Activated CD8-positive, alpha-beta memory T cell treated with anti-CD3 and anti-CD28 coated beads, Interleukin-2, amount 50 U/mL, for 1 hour (primary cell): ENCODE data around the gene SAFB.

ENCODE experiments used
- DNase-seq: peaks from one replicate; pipeline ENCODE4 v3.0.0-alpha.2; 2020; ENCODE audit errors: extremely low read depth

SAFB gene

GRCh38 chr19:5666921-5667610 is 44.2 kb downstream of the SAFB start:
- DNase-seq, result no peak

GRCh38 chr19:5667751-5668271 is 44.9 kb downstream of the SAFB start:
- DNase-seq, result no peak

GRCh38 chr19:5669212-5669611 is 46.3 kb downstream of the SAFB start:
- DNase-seq, result no peak

- DNase-seq, result no peak
Measured at GRCh38 chr19:5671600-5671999, 48.7 kb downstream of the SAFB start.

GRCh38 chr19:5672708-5673459 is 50.0 kb downstream of the SAFB start:
- no peak for DNase-seq

GRCh38 chr19:5673752-5674151 is 50.9 kb downstream of the SAFB start:
- no peak for DNase-seq

- DNase-seq, result no peak
Measured at GRCh38 chr19:5674714-5675113, 51.8 kb downstream of the SAFB start.

- no peak for DNase-seq
Measured at GRCh38 chr19:5676105-5676771, 53.4 kb downstream of the SAFB start.

GRCh38 chr19:5676772-5677105 is 53.9 kb downstream of the SAFB start:
- no peak for DNase-seq

- DNase-seq, result no peak
Measured at GRCh38 chr19:5677136-5677535, 54.3 kb downstream of the SAFB start.

- no peak for DNase-seq
Measured at GRCh38 chr19:5677580-5677979, 54.7 kb downstream of the SAFB start.

GRCh38 chr19:5678071-5678718 is 55.3 kb downstream of the SAFB start:
- DNase-seq, result no peak

- no peak for DNase-seq
Measured at GRCh38 chr19:5679289-5680083, 56.6 kb downstream of the SAFB start.

- no peak for DNase-seq
Measured at GRCh38 chr19:5680084-5680436, 57.2 kb downstream of the SAFB start.

- DNase-seq, result peak; percentile 93
Measured at GRCh38 chr19:5680437-5681368, 57.8 kb downstream of the SAFB start, which contains the start of the genes HSD11B1L and MICOS13. HSD11B1L (plus strand) TSS chr19:5681027; CDS start chr19:5684833, 3,806 bp downstream. MICOS13 (minus strand) TSS chr19:5680516; CDS start chr19:5680486, 30 bp downstream.

- no peak for DNase-seq
Measured at GRCh38 chr19:5681391-5682106, 58.7 kb downstream of the SAFB start.

GRCh38 chr19:5682107-5682482 is 59.2 kb downstream of the SAFB start:
- no peak for DNase-seq

- DNase-seq, result no peak
Measured at GRCh38 chr19:5683177-5683886, 60.4 kb downstream of the SAFB start.
